Vagina (tissue), 2 donors: Measurements from ENCODE around the gene ANKS1A.

Experiments used
- CTCF ChIP-seq, 3 experiments: fragments of 450-650 bp in 2 of 3; fragments of 200-600 bp in 1 of 3; sonication (generic) in 1 of 3; IDR thresholded peaks; one replicate each; pipeline ENCODE4 v1.5.1; 2017 to 2019; ENCODE audit warnings: antibody characterized with exemption in 3 of 3, mild to moderate bottlenecking in 2 of 3, moderate library complexity in 2 of 3
- POLR2A ChIP-seq, 2 donors: fragments of 450-650 bp; IDR thresholded peaks; one replicate each; pipeline ENCODE4 v1.6.1; 2017; ENCODE audit warnings: antibody characterized with exemption in 2 of 2, mild to moderate bottlenecking in 2 of 2, moderate library complexity in 2 of 2

GRCh38 chr6:35026434-35027222 is 137.6 kb downstream of the ANKS1A start:
- TF ChIP-seq POLR2A (IDR thresholded peaks at IDR 0.05) (no peak), CTCF (IDR thresholded peaks at IDR 0.05) (no peak)
